HG03039 (cell line): ENCODE results near the gene PSMD1.
A peak's percentile ranks its signal among the peaks of the same experiment; 100 is the strongest.
"Not testable (repeated sequence)": the region's sequence is repeated elsewhere in the genome, so short reads cannot be mapped to it uniquely, and the experiment has no call there.

ENCODE experiments used
- ATAC-seq: cut with Tn5 transposase; IDR thresholded peaks from one replicate; pipeline ENCODE4 v1.9.1; 2021; ENCODE audit warnings: mild to moderate bottlenecking, moderate library complexity; ENCODE audit not compliant: unreplicated experiment

Gene PSMD1

DNA sequence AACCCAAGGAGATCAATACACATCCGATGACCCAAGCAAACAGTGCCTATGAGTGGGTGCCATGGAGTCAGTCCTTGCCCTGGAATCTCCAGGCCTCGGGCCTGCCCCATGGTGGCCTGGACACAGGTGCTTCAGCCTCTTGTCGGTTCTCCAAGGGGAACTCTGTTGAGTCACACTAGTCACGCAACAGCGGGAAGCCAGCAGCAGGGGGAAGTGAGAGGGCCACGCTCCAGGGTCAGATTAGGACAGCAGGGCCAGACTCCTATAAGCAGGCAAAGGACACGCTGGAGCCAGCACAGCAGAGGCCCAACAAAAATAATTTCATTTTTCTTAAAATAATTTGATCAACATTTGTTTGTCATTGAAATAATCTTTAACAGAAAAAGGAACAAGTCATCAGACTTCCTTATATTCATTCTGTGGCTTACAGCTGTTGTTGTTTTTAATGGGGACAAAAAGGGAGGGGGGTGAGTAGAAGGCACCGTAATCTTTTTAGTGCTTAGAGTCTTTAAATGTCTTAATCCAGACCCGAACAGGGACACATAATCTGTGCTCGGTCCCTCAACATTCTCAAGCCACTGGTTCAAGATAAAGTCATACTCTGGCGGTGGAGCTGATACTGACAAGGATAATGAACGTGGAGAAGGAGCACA lies 125.3 kb downstream of the PSMD1 start:
- ATAC-seq = peak; percentile 48

DNA sequence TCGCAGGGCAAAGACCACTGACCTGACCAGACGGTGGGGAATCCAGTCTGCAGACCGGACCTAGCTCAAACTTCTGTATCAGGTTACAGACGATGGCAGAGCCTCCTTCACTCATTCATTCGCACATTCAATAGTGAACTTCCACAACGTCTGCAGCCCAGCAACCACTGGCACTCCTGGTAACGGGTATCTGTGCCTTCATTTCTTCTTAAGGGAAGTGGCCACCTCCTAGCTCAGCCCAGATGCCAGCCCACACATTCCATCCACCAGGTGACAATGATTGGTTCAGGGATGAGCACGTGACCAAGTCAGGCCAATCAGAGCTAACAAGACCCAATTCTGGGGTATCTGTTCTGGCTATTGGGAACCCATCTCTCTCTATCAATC lies 125.8 kb downstream of the PSMD1 start:
- no peak for ATAC-seq

DNA sequence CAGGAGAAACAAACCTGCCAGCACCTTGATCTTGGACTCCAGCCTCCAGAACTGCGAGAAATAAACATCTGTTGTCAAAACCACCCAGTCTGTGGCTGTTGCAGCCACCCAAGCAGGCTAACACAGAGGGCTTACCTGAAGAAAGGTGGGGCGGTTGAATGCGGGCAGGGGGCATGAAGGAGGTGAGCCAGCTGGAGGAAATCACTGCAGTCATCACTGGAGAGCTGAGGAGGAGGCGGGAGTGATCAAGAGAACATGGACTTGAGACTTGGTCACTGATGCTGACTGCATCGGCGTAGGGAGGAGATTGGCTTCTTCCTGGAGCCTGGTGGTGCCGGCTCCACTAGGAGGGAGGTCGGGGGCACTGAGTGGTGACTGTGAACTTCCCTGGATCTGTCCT lies 127.2 kb downstream of the PSMD1 start:
- ATAC-seq = no peak

DNA sequence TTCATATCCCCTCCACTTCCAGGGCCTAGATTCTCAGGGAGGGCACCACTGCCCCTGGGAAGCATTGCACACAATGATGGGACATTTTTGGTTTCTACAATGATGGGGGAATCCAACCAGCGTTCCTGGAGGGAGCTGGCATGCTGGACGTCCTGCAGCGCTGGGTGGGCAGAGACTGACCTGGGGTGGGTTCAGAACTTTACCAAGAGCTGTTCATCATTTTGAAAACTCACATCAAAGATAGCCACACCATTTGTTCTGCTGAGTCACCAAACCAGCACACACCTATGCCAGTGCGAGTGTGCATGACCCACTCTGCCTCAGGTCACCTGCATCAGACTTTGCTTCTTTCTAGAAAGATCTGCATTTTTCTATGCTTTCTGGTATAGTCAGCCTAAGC lies 127.7 kb downstream of the PSMD1 start:
- ATAC-seq = no peak

DNA sequence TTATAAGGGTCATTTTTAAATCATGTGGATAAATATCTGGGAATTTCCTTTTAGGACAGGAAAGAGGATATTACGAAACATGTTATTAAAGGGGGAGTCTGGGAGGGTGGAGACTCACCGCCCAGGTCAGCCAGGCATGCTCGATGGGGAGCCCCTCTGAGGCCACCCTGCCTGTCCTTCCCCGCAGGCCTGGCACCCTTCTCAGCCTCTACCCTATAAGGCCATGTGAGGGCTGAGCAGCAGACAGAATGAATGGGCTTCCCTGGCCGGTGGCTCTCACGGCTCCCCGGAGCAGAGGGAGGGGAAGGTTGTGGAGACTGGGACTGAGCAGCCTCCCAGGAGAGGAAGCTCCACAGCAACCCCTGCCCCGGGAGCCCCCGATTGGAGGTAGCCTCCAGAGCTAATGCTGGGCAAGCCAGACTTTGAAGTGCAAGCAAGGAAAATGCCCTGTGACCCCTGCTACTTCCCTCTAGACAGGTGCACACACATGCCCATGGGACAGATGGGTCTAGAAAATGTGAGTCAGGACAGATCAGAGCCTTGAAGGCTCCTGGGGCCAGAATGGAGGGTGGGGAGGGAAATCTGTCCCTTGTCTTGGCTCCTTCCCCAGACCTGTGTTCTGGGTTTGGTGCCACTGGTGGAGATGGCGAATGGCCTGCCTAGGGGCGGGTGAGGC lies 128.5 kb downstream of the PSMD1 start:
- no peak for ATAC-seq

DNA sequence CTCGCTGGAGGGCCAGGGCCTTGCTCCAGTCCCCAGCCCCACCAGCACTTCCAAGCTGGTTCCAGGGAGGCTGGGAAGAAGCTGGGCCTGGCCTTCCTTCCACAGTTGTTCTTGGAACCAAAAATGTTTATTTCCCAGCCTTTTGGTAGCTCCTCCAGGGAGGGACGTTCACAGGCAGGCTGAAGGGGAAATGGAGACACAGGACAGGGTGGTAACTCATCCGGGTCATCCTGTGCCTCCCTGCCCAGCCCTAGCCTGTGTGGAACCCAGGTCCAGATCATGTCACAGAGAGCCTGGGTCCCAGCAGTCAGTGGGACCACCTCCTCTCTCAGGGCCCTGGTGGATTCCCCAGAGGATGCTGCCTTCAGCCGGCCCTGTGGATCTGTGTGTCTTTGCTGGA lies 129.2 kb downstream of the PSMD1 start:
- ATAC-seq = no peak

DNA sequence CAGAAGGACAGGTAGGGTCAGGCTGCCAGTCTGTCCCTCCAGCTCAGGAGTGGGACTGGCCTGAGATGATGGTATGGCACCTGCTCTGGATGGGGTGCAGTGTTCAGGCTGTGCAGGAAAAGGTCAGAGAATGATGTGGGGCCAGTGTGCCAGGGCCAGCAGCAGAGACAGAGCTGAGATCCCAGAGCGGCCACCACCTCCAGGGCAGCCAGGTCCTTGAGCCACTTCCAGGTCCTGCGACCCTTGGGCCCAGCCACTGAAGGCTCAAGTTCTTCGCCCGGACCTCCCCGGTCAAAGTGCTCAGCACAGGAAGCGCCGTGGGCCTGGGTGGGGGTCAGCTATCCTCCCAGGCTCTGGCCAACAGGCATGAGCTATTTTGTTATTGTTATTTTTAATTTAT lies 129.7 kb downstream of the PSMD1 start:
- ATAC-seq = no peak

DNA sequence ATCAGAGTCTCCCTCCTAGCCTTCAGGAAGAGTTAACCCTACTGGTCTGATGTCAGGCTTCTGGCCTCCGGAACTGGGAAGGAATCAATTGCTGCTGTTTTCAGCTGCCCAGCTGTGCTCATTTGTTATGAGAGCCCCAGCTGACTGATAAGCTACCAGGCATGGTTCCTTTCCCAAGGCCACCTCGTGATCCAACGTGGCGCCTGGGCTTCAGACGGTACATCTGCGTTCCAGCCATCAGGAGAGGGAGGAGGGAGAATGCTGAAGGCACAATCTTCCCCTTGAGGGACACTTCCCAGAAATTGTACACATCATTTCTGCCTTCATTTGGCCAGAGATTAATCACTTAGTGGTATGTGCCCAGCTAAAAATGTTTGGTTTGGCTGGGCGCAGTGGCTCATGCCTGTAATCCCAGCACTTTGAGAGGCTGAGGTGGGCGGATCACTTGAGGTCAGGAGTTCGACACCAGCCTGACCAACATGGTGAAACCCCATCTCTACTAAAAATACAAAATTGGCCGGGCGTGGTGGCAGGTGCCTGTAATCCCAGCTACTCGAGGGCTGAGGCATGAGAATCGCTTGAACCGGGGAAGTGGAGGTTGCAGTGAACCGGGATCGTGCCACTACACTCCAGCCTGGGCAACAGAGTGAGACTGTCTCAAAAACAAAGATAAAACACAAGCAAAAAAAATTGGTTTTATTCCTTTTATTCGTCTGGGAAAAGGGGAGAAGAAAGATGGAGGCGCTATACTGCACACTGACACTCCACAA lies 131.3 kb downstream of the PSMD1 start:
- no peak for ATAC-seq

DNA sequence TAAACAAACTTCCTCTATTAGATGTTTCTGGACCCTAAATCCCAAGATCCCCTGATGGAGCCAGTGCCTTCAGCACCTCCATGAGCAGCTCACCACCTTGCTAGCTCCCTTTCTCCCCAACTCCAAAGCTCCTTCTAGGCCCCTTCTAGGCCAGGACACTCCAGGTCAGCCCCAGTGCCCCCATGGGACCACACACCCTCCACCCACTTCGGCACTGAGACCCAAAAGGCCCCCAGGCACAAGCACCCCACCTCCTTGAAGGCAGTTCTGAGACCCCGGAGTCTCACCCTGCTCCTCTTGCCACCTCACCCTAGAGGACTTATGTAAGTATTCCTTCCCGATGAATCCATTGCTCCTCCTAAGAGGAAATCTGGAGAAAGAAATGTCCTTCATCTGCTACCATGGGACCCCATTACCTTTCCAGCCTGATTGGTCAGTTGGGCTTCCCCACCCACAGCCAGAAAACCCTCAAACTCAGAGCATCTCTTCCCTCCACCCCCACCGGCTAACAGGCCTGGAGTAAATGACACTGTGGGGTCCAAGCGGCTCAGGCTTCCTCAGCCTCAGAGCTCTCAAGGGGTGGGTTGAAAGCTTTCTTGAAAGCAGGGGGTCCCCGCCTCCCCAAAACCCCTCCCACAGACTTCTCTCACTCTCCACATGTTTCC lies 132.0 kb downstream of the PSMD1 start:
- ATAC-seq = no peak

DNA sequence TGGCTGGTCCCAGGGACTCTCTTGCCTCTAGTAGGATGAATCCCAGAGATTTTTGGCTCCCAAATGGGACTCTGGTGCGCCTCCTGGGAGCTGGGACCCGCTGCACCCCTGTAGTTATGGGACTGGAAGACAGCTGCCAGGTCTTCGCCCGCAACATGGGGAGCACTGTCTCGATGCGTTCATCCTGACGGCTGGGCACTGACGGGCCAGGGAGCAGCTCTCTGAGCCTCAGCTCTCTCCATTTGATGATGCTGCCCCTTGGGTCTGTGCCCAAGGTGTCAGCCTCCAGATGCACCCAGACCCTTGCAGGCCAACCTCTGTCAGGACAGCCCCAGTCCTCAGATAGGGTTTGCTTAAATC lies 132.5 kb downstream of the PSMD1 start:
- ATAC-seq = no peak

DNA sequence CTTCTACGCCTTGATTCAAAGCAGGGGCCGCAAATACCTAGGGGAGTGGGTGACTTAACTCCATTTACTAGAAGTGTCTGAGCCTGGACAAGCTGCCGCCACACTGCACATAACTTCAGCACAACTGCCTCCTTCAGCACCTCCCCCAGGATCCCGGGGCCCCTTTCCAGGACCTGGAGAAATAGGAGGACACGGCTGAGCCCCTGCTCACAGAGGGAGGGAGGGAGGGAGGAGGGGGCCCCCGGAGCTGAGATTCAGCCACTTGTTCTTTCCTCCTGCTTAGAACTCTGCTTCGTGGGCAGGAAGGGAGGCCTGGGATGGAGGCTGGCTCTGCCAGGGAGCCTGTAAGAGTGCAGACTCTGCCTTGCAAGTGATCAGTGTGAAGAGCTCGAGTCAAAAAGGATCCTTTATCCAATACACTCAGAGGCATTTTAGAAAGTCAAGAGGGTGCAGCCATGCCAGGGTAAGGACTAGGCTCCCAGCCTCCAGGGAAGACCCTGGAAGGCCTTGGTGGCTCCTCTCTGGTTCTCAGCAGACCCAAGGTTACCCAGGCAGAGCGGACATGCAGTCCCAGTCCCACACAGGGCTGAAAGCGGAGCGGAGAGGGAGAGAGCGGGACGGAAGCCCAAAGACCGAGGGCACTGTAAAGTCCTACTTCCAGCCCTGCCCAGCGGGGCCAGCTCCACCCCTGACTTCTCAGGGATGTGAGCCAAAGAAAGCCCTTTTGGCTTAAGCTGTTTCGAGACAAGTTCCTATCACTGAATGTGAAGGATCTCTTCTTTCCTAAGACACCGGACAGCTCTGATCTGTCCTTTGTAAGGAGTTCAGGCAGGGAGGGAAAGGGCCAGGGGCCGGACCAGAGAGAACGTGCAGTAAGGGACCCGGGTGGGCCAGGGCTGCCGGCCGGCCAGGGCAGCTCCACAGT lies 133.2 kb downstream of the PSMD1 start:
- no peak for ATAC-seq

DNA sequence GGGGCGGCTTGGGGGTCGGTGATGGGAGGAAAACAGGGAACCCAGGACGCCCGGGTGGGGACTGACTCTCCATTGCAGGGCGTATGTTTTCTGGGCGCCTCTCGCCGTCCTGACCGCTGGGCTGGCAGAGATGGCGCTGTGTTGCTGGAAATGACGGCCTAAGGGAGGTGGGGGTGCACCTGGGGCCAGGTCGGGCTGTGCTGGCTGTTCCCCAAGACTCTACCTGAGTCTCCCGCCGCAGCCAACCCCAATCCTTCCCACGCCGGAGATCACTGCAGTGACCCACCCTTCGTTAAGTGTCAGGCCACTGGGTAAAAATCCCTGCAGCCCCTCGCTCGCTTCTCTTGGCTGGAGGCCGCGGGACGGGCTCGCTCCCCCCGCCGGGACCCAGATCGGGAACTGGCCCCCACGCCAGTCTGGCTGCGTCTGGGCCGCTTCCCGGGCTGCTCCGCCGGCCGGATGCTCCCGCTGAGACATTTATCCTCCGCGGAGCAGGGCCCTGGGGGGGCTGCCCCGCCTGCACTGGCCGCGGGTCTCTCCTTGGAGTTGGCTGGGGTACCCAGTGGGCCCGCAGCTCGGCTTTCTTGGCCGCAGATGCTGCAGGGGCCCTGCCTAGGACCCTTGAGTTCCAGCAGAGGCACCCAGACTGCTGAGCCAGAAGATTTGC lies 134.0 kb downstream of the PSMD1 start:
- no peak for ATAC-seq

DNA sequence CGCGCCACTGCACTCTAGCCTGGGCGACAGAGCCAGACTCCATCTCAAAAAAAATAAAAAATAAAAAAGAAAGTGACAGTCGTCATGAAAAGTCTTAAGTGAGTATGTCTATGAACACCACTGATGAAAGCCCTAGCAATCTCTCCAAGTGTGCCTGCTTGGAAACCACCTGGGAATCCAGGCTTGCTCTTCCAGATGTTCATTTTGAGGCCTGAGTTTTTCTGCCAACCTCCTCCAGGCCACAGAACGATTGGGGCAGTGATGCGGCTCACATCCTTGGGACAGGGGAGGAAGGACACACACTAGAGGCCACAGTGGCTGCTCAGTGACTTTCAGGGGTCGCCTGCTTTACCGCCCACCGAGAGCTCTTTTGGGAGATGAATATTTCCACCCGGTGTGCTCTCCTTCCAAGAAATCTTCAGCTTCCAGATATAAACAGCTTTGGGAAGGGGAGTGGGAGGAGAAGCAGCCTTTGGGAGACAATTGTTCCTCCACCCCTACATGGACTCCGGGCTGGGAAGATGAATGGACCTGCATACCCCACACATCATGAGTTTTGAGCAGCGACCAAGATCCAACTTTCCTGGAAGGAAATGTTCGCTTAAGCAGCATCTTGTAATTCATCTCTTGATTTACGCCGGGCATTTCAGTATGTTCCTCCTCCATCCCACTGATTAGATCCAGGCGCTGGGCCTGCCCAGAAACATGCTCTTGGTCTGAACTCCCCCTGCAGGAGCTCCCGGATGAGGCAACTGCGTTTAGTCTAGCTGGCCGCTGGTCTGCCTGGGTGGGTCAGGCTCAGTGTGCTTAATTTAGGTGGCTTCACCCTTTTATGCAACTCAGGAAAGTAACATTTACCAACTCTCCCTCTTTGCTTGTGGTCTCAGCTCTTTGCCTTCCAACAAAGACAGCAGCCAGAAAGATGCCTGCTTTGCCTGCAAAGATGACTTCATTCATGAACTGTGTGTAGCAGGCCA lies 135.5 kb downstream of the PSMD1 start:
- no peak for ATAC-seq

DNA sequence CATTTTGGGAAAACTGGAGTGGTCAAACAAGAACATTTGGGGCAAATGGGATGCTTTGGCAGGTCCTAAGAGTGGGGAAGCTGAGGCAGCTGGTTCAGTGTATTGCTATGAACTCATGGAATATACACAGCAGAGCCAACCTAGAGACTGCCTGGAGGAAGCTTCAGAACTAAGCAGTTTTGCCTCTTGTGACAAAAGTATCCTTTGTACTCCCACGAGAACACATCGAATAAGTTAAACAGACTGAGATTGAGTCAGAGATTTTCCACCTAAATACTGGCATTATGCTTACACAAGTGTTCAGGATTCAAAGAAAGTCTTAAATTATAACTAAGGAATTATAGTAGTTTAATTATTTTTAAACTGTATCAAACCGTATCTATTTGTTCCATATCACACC lies 136.5 kb downstream of the PSMD1 start:
- ATAC-seq = no peak

DNA sequence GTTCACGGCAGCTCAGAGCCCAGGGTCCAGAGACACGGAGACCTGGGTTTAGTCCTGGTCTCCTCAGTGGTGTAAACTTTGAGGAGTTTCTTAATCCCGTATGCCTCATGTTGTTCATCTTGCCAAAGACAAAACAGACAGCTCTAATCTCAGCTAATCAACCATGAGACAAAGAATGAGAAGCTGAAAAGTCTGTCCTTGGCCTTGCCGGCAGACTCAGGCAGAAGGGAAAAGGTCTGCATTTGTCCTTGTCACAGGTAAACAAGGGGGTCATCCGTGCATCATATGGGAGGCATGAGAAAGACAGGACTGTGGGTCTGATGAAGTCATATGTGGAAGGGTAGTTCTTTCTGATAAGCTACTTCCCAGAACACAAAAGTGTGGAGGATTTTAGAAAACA lies 139.9 kb downstream of the PSMD1 start:
- no peak for ATAC-seq

DNA sequence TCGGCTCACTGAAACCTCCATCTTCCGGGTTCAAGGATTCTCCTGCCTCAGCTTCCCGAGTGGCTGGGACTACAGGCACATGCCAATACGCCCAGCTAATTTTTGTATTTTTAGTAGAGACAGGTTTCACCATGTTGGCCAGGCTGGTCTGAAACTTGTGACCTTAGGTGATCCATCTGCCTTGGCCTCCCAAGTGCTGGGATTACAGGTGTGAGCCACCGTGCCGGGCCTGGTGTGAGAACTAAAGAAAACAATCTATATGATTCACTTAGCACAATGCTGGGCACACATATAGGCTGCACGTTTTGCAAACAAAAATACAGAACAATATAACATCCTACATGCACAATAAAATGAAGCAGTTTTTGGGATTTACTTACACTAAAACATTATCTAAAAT lies 140.5 kb downstream of the PSMD1 start:
- not testable (repeated sequence) for ATAC-seq

DNA sequence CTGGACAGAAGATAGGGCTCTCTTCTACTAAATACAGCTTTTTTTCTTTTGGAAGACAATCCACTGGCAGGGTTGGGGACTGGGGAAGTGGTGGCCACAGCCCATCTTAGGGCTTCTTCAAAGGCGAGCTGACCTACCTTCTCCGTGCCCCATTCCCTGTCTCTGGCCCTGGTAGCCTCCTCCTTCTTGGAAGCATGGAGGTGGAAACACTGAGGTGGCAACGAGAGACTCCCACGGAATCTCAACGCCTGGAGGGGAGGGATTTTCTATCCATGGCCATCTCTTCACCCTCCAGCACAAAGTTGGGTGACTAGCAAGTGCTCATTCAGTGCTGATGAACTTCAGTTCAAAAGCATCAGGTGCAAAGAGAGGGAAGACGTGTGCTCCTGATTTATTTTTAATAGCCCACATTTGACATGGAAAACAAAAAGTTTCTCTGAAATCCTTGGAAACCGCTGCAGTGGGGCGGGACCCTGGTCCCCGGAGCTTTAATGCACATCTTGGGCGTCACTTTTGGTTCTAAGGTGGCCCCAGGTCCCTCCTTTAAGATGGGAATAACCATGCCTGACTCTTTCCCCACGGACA lies 141.1 kb downstream of the PSMD1 start:
- ATAC-seq = no peak

DNA sequence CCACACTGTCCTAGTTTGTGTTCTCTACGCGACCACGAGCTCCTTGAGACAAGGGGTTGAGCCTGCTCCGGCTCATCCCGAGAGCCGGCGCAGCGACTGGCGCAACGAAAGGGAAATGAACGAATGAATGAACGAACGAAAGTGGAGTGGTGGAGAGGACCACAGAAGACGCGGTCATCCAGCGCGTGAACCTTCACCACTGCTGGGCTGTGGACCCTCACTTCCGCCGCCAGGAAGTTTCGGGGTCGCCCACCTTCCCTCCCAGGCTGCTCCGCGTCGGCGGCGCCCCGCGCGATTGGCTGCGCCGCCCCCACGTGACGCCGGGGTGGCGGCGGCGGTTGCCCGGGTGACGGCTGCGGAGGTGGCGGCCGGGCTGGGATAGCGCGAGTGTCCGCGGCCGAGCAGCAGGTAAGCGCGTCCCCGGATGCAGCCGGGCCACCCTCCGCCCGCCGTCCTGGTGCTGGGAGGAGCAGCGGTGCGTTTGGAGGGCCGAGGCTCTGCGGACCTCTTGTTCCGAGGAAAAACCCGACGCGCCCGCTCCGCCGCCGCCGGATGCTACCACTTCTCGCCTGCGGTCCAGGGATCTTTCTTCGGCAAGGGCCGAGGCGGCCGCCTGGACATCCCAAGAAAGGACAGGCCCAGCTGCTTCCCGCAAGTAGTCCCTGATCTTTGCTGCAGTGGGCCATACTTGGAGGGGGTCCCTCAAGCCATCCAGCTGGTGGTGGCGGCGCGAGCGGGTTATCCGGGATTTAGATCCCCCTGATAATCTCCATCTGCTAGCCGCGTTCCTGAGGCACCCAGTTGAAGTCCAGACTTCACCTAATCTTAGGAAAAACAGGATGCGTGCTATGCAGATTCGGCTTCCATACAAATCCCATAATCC lies 141.9 kb downstream of the PSMD1 start, which contains the start of gene ARMC9:
Gene ARMC9 (plus strand): TSS at position 341 of the 883 bp plus-strand sequence. CDS start 7,608 bp downstream, outside the sequence.
- ATAC-seq = peak; percentile 92
